HG03442 (cell line): ENCODE data around the gene SLIT3.
"Not testable (repeated sequence)": the region's sequence is repeated elsewhere in the genome, so short reads cannot be mapped to it uniquely, and the experiment has no call there.

ENCODE experiments used
- ATAC-seq: cut with Tn5 transposase; IDR thresholded peaks from one replicate; pipeline ENCODE4 v1.9.1; 2021; ENCODE audit warnings: mild to moderate bottlenecking, moderate library complexity; ENCODE audit not compliant: unreplicated experiment

SLIT3 gene

GRCh38 chr5:168756453-168757391 lies 544.2 kb downstream of the SLIT3 start:
- no peak for ATAC-seq

GRCh38 chr5:168755548-168756093 lies 545.3 kb downstream of the SLIT3 start:
- no peak for ATAC-seq

- no peak for ATAC-seq
Observed at GRCh38 chr5:168753691-168754254, 547.2 kb downstream of the SLIT3 start.

GRCh38 chr5:168752416-168753190 lies 548.3 kb downstream of the SLIT3 start:
- ATAC-seq = no peak

GRCh38 chr5:168752012-168752411 lies 548.9 kb downstream of the SLIT3 start:
- ATAC-seq = no peak

- no peak for ATAC-seq
Observed at GRCh38 chr5:168750926-168751325, 550.0 kb downstream of the SLIT3 start.

GRCh38 chr5:168749391-168750100 lies 551.4 kb downstream of the SLIT3 start:
- ATAC-seq = no peak

GRCh38 chr5:168747987-168748777 lies 552.8 kb downstream of the SLIT3 start:
- ATAC-seq = peak; percentile 87

GRCh38 chr5:168746893-168747640 lies 553.9 kb downstream of the SLIT3 start:
- no peak for ATAC-seq

GRCh38 chr5:168746126-168746892 lies 554.6 kb downstream of the SLIT3 start:
- ATAC-seq = not testable (repeated sequence)

GRCh38 chr5:168743617-168744016 lies 557.3 kb downstream of the SLIT3 start:
- ATAC-seq = no peak

GRCh38 chr5:168742311-168742710 lies 558.6 kb downstream of the SLIT3 start:
- not testable (repeated sequence) for ATAC-seq

GRCh38 chr5:168740811-168741213 lies 560.1 kb downstream of the SLIT3 start:
- ATAC-seq = no peak

- ATAC-seq = no peak
Observed at GRCh38 chr5:168740092-168740800, 560.7 kb downstream of the SLIT3 start.

- ATAC-seq = no peak
Observed at GRCh38 chr5:168737066-168737465, 563.9 kb downstream of the SLIT3 start.

GRCh38 chr5:168736281-168736831 lies 564.6 kb downstream of the SLIT3 start:
- ATAC-seq = no peak

- peak; percentile 92 for ATAC-seq
Observed at GRCh38 chr5:168734620-168735300, 566.2 kb downstream of the SLIT3 start.
